IMR-90 (cell line): Measurements from ENCODE around the gene KLF2.
"Not testable (repeated sequence)": the region's sequence is repeated elsewhere in the genome, so short reads cannot be mapped to it uniquely, and the experiment has no call there.

ENCODE experiments used
- CEBPB ChIP-seq: IDR thresholded peaks from 2 replicates; pipeline ENCODE4 v1.6.1; 2012; ENCODE audit warnings: low read depth, low read length, improper control_type of control experiment
- CTCF ChIP-seq: conservative IDR thresholded peaks from 2 replicates; pipeline ENCODE4 v1.5.1; 2012; ENCODE audit warnings: mild to moderate bottlenecking, low read depth, low read length, improper control_type of control experiment
- ELK1 ChIP-seq: fragments of 150-350 bp; IDR thresholded peaks from 2 replicates; pipeline ENCODE4 v1.6.1; 2016; ENCODE audit warnings: low read depth, mild to moderate bottlenecking, low read length, moderate library complexity, borderline replicate concordance
- FOS ChIP-seq: fragments of 150-350 bp; IDR thresholded peaks from 2 replicates; pipeline ENCODE4 v1.6.1; 2016; ENCODE audit warnings: low read depth, low read length
- MAFK ChIP-seq: IDR thresholded peaks from 2 replicates; pipeline ENCODE4 v1.6.1; 2012; ENCODE audit warnings: low read depth, low read length, improper control_type of control experiment
- MXI1 ChIP-seq: IDR thresholded peaks from 2 replicates; pipeline ENCODE4 v1.6.1; 2012; ENCODE audit warnings: low read depth, mild to moderate bottlenecking, low read length, moderate library complexity, borderline replicate concordance
- POLR2A ChIP-seq: IDR thresholded peaks from 2 replicates; pipeline ENCODE4 v1.6.1; 2012; ENCODE audit warnings: mild to moderate bottlenecking, low read depth, low read length
- RAD21 ChIP-seq: IDR thresholded peaks from 2 replicates; pipeline ENCODE4 v1.6.1; 2012; ENCODE audit warnings: low read length, improper control_type of control experiment
- RCOR1 ChIP-seq: IDR thresholded peaks from 2 replicates; pipeline ENCODE4 v1.6.1; 2012; ENCODE audit warnings: mild to moderate bottlenecking, low read length, improper control_type of control experiment; ENCODE audit not compliant: insufficient replicate concordance
- RFX5 ChIP-seq: IDR thresholded peaks from 2 replicates; pipeline ENCODE4 v1.8.0; 2012; ENCODE audit warnings: low read depth, mild to moderate bottlenecking, low read length, moderate library complexity
- SMC3 ChIP-seq: fragments of 150-350 bp; IDR thresholded peaks from 2 replicates; pipeline ENCODE4 v1.6.1; 2016; ENCODE audit warnings: low read depth, mild to moderate bottlenecking, antibody characterized with exemption, low read length, moderate library complexity
- TF ChIP-seq, protein P1 (sequence below): fragments of 150-350 bp; IDR thresholded peaks from 2 replicates; pipeline ENCODE4 v1.6.1; 2017; ENCODE audit warnings: mild to moderate bottlenecking, antibody characterized with exemption, low read length, low read depth

GRCh38 chr19:16285079-16285478 lies 39.5 kb upstream of the KLF2 start:
- not testable (repeated sequence) for TF ChIP-seq CTCF, CEBPB, RFX5, SMC3, POLR2A, RAD21, RCOR1, ELK1, MAFK, MXI1, FOS
- TF ChIP-seq, protein P1, sequence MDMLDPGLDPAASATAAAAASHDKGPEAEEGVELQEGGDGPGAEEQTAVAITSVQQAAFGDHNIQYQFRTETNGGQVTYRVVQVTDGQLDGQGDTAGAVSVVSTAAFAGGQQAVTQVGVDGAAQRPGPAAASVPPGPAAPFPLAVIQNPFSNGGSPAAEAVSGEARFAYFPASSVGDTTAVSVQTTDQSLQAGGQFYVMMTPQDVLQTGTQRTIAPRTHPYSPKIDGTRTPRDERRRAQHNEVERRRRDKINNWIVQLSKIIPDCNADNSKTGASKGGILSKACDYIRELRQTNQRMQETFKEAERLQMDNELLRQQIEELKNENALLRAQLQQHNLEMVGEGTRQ, result not testable (repeated sequence)
